Activated effector memory CD4-positive, alpha-beta T cell treated with Interleukin-2 at 50 U/mL for 16 hours (primary cell): ENCODE data around the gene INPP1.
"Not testable (repeated sequence)": the region's sequence is repeated elsewhere in the genome, so short reads cannot be mapped to it uniquely, and the experiment has no call there.

Experiments
- DNase-seq: peaks from one replicate; pipeline ENCODE4 v3.0.0-alpha.2; 2020

Gene INPP1

GRCh38 chr2:190334479-190335224, 8.7 kb upstream of the INPP1 start:
- DNase-seq, result no peak

- DNase-seq, result no peak
These were observed 8.2 kb upstream of the INPP1 start for GRCh38 chr2:190335225-190335559.

- DNase-seq, result not testable (repeated sequence)
These were observed 7.8 kb upstream of the INPP1 start for GRCh38 chr2:190335584-190335983.

GRCh38 chr2:190336420-190336819, 7.0 kb upstream of the INPP1 start:
- no peak for DNase-seq

- DNase-seq, result no peak
These were observed 4.9 kb upstream of the INPP1 start for GRCh38 chr2:190338453-190338852.

GRCh38 chr2:190339394-190339793, 4.0 kb upstream of the INPP1 start:
- no peak for DNase-seq

GRCh38 chr2:190340369-190340768, 3.0 kb upstream of the INPP1 start:
- no peak for DNase-seq

GRCh38 chr2:190342611-190343010, 778 bp upstream of the INPP1 start:
- DNase-seq, result no peak

- no peak for DNase-seq
These were observed 277 bp upstream of the INPP1 start for GRCh38 chr2:190343089-190343535.

GRCh38 chr2:190344276-190344827, 963 bp downstream of the INPP1 start:
- DNase-seq, result no peak

- no peak for DNase-seq
These were observed 7.0 kb downstream of the INPP1 start for GRCh38 chr2:190350371-190350770.

- DNase-seq, result no peak
These were observed 8.6 kb downstream of the INPP1 start for GRCh38 chr2:190351955-190352354.

GRCh38 chr2:190352668-190353536, 9.5 kb downstream of the INPP1 start:
- no peak for DNase-seq

GRCh38 chr2:190353537-190353899, 10.1 kb downstream of the INPP1 start:
- DNase-seq, result no peak

- no peak for DNase-seq
These were observed 10.8 kb downstream of the INPP1 start for GRCh38 chr2:190354003-190354690.

- DNase-seq, result no peak
These were observed 12.7 kb downstream of the INPP1 start for GRCh38 chr2:190355968-190356644.

GRCh38 chr2:190357600-190357999, 14.2 kb downstream of the INPP1 start:
- DNase-seq, result no peak

- not testable (repeated sequence) for DNase-seq
These were observed 15.5 kb downstream of the INPP1 start for GRCh38 chr2:190358655-190359448.

GRCh38 chr2:190360561-190360960, 17.2 kb downstream of the INPP1 start:
- no peak for DNase-seq

GRCh38 chr2:190360965-190361364, 17.6 kb downstream of the INPP1 start:
- no peak for DNase-seq

- DNase-seq, result no peak
These were observed 18.2 kb downstream of the INPP1 start for GRCh38 chr2:190361572-190361971.

- DNase-seq, result no peak
These were observed 19.5 kb downstream of the INPP1 start for GRCh38 chr2:190362894-190363293.
